Fibroblast of the conjunctiva (primary cell): ENCODE results near the gene WNT7A.

Source experiments
- DNase-seq: peaks from one replicate; pipeline ENCODE4 v3.0.0-alpha.2; 2010; ENCODE audit warnings: low read depth

WNT7A gene

GRCh38 chr3:13884851-13885703, 5.2 kb upstream of the WNT7A start:
- no peak for DNase-seq

- no peak for DNase-seq
Measured at GRCh38 chr3:13883681-13884080, 3.8 kb upstream of the WNT7A start.

- no peak for DNase-seq
Measured at GRCh38 chr3:13882876-13883275, 3.0 kb upstream of the WNT7A start.

- no peak for DNase-seq
Measured at GRCh38 chr3:13881536-13882410, 1.9 kb upstream of the WNT7A start.

- no peak for DNase-seq
Measured at GRCh38 chr3:13880811-13881156, 913 bp upstream of the WNT7A start.

GRCh38 chr3:13879102-13879945, 547 bp downstream of the WNT7A start:
- no peak for DNase-seq

- no peak for DNase-seq
Measured at GRCh38 chr3:13878281-13879101, 1.4 kb downstream of the WNT7A start.

- DNase-seq: no peak
Measured at GRCh38 chr3:13877911-13878280, 2.0 kb downstream of the WNT7A start.

- no peak for DNase-seq
Measured at GRCh38 chr3:13876451-13877100, 3.3 kb downstream of the WNT7A start.

GRCh38 chr3:13874891-13875290, 5.0 kb downstream of the WNT7A start:
- DNase-seq: no peak

- no peak for DNase-seq
Measured at GRCh38 chr3:13873818-13874217, 6.1 kb downstream of the WNT7A start.

- DNase-seq: no peak
Measured at GRCh38 chr3:13872451-13872850, 7.4 kb downstream of the WNT7A start.

- DNase-seq: no peak
Measured at GRCh38 chr3:13871791-13872190, 8.1 kb downstream of the WNT7A start.

GRCh38 chr3:13870902-13871301, 9.0 kb downstream of the WNT7A start:
- no peak for DNase-seq

GRCh38 chr3:13869761-13870343, 10.0 kb downstream of the WNT7A start:
- DNase-seq: no peak

- no peak for DNase-seq
Measured at GRCh38 chr3:13868844-13869724, 10.8 kb downstream of the WNT7A start.

GRCh38 chr3:13867732-13868131, 12.1 kb downstream of the WNT7A start:
- DNase-seq: no peak

- DNase-seq: no peak
Measured at GRCh38 chr3:13866041-13866965, 13.6 kb downstream of the WNT7A start.
